HEK293 (cell line): Measurements from ENCODE around the gene ELMO1.

Source experiments
- YY1 ChIP-seq: fragments of 450-650 bp; formaldehyde crosslinking; IDR thresholded peaks from 2 replicates; pipeline ENCODE4 v1.5.1; 2018; ENCODE audit warnings: missing biosample characterization, missing genetic modification characterization
- ZNF175 ChIP-seq: fragments of 450-650 bp; formaldehyde crosslinking; IDR thresholded peaks from 2 replicates; pipeline ENCODE4 v1.5.1; 2016; ENCODE audit warnings: missing biosample characterization, missing genetic modification characterization
- ZNF184 ChIP-seq: fragments of 450-650 bp; IDR thresholded peaks from 2 replicates; pipeline ENCODE4 v1.5.1; 2018; ENCODE audit warnings: missing biosample characterization, mild to moderate bottlenecking, missing genetic modification characterization
- ZNF23 ChIP-seq: fragments of 450-650 bp; formaldehyde crosslinking; IDR thresholded peaks from 2 replicates; pipeline ENCODE4 v1.5.1; 2016; ENCODE audit warnings: missing biosample characterization, missing genetic modification characterization, borderline replicate concordance
- ZNF239 ChIP-seq: fragments of 450-650 bp; formaldehyde crosslinking; IDR thresholded peaks from 2 replicates; pipeline ENCODE4 v1.5.1; 2016; ENCODE audit warnings: missing biosample characterization, missing genetic modification characterization
- ZNF473 ChIP-seq: fragments of 450-650 bp; formaldehyde crosslinking; IDR thresholded peaks from 2 replicates; pipeline ENCODE4 v1.5.1; 2017; ENCODE audit warnings: missing biosample characterization, missing genetic modification characterization
- ZNF558 ChIP-seq: fragments of 450-650 bp; formaldehyde crosslinking; IDR thresholded peaks from 2 replicates; pipeline ENCODE4 v1.5.1; 2016; ENCODE audit warnings: missing biosample characterization, missing genetic modification characterization
- ZNF596 ChIP-seq: fragments of 450-650 bp; IDR thresholded peaks from 2 replicates; pipeline ENCODE4 v1.5.0; 2018; ENCODE audit warnings: missing biosample characterization, mild to moderate bottlenecking, missing genetic modification characterization, moderate library complexity
- ZNF776 ChIP-seq: fragments of 450-650 bp; formaldehyde crosslinking; IDR thresholded peaks from 2 replicates; pipeline ENCODE4 v1.5.0; 2017; ENCODE audit warnings: missing biosample characterization, missing genetic modification characterization, borderline replicate concordance
- TF ChIP-seq, protein P1 (sequence below): fragments of 450-650 bp; formaldehyde crosslinking; IDR thresholded peaks from 2 replicates; pipeline ENCODE4 v1.5.1; 2016; ENCODE audit warnings: missing biosample characterization, missing genetic modification characterization
- TF ChIP-seq, protein P2 (sequence below): fragments of 450-650 bp; formaldehyde crosslinking; IDR thresholded peaks from 2 replicates; pipeline ENCODE4 v1.5.1; 2016; ENCODE audit warnings: missing biosample characterization, missing genetic modification characterization
- TF ChIP-seq, protein P3 (sequence below): fragments of 450-650 bp; formaldehyde crosslinking; IDR thresholded peaks from 2 replicates; pipeline ENCODE4 v1.5.1; 2017; ENCODE audit warnings: missing biosample characterization, missing genetic modification characterization
- TF ChIP-seq, protein P4 (sequence below): fragments of 450-650 bp; formaldehyde crosslinking; IDR thresholded peaks from 2 replicates; pipeline ENCODE4 v1.5.1; 2016; ENCODE audit warnings: missing biosample characterization, missing genetic modification characterization

DNA sequence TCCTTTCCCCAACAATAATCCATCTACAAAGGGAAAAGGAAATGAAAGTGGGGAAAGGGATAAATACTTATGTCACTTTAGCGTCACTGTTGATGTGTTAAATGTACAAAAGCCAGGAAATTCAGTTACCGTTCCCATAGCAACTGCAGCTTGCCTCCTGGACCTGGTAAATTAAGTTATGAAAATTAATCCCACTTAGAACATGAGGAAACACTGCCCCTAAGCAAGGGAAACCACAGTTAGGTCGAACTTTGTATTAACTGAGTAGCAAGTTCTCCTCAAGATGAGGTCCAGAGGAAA, 386.2 kb downstream of the ELMO1 start:
- TF ChIP-seq, protein P1, sequence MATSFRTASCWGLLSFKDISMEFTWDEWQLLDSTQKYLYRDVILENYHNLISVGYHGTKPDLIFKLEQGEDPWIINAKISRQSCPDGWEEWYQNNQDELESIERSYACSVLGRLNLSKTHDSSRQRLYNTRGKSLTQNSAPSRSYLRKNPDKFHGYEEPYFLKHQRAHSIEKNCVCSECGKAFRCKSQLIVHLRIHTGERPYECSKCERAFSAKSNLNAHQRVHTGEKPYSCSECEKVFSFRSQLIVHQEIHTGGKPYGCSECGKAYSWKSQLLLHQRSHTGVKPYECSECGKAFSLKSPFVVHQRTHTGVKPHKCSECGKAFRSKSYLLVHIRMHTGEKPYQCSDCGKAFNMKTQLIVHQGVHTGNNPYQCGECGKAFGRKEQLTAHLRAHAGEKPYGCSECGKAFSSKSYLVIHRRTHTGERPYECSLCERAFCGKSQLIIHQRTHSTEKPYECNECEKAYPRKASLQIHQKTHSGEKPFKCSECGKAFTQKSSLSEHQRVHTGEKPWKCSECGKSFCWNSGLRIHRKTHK (tag by site-specific recombination) = no peak
- TF ChIP-seq ZNF596 (tag by site-specific recombination) (no peak), ZNF558 (tag by site-specific recombination) (no peak), ZNF473 (no peak), ZNF175 (no peak), ZNF184 (tag by site-specific recombination) (no peak), ZNF239 (tag by site-specific recombination) (no peak), YY1 (no peak), ZNF23 (tag by site-specific recombination) (no peak), ZNF776 (tag by site-specific recombination) (no peak)
- TF ChIP-seq, protein P2, sequence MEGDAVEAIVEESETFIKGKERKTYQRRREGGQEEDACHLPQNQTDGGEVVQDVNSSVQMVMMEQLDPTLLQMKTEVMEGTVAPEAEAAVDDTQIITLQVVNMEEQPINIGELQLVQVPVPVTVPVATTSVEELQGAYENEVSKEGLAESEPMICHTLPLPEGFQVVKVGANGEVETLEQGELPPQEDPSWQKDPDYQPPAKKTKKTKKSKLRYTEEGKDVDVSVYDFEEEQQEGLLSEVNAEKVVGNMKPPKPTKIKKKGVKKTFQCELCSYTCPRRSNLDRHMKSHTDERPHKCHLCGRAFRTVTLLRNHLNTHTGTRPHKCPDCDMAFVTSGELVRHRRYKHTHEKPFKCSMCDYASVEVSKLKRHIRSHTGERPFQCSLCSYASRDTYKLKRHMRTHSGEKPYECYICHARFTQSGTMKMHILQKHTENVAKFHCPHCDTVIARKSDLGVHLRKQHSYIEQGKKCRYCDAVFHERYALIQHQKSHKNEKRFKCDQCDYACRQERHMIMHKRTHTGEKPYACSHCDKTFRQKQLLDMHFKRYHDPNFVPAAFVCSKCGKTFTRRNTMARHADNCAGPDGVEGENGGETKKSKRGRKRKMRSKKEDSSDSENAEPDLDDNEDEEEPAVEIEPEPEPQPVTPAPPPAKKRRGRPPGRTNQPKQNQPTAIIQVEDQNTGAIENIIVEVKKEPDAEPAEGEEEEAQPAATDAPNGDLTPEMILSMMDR (tag by site-specific recombination) = no peak
- TF ChIP-seq, protein P3, sequence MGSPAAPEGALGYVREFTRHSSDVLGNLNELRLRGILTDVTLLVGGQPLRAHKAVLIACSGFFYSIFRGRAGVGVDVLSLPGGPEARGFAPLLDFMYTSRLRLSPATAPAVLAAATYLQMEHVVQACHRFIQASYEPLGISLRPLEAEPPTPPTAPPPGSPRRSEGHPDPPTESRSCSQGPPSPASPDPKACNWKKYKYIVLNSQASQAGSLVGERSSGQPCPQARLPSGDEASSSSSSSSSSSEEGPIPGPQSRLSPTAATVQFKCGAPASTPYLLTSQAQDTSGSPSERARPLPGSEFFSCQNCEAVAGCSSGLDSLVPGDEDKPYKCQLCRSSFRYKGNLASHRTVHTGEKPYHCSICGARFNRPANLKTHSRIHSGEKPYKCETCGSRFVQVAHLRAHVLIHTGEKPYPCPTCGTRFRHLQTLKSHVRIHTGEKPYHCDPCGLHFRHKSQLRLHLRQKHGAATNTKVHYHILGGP (tag by site-specific recombination) = no peak
- TF ChIP-seq, protein P4, sequence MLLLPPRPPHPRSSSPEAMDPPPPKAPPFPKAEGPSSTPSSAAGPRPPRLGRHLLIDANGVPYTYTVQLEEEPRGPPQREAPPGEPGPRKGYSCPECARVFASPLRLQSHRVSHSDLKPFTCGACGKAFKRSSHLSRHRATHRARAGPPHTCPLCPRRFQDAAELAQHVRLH = no peak
